Left lobe of liver (tissue), 2 donors: ENCODE data around the gene GNAI3. TPM values are rescaled to one million over a fixed set of nuclear protein-coding genes. Genes with fewer than 3 reads are reported as not detected.

Source experiments
- ATAC-seq: fragments of 200-7000 bp; cut with Tn5 transposase; one replicate; pipeline ENCODE4 v1.9.1; 2020; ENCODE audit warnings: mild to moderate bottlenecking, moderate library complexity
- DNase-seq: peaks from one replicate; pipeline ENCODE4 v3.0.0-alpha.2; 2020; ENCODE audit warnings: low spot score
- total RNA-seq: library from RNA; stranded (reverse); gene quantifications from one replicate; pipeline ENCODE4 v1.2.1, GENCODE V29; 2021
- donor health status: DM: no; HTN: no; CAD: no; lungs with moderate emphysema.
- donor health status: DM: no; HTN: yes; CAD: no.

Gene GNAI3
- total RNA-seq = 2.5 TPM

- peak; percentile 97 for DNase-seq
- ATAC-seq = peak; percentile 93
These were observed at the start of gene GNAI3 for GRCh38 chr1:109548321-109549267. GNAI3 (plus strand) TSS chr1:109548615; CDS start chr1:109548721, 106 bp downstream.

- DNase-seq (no peak), ATAC-seq (no peak)
These were observed 49.3 kb upstream of the GNAI3 start for GRCh38 chr1:109499081-109499480.

GRCh38 chr1:109499661-109500536 is 48.5 kb upstream of the GNAI3 start:
- ATAC-seq = peak; percentile 74

DNA sequence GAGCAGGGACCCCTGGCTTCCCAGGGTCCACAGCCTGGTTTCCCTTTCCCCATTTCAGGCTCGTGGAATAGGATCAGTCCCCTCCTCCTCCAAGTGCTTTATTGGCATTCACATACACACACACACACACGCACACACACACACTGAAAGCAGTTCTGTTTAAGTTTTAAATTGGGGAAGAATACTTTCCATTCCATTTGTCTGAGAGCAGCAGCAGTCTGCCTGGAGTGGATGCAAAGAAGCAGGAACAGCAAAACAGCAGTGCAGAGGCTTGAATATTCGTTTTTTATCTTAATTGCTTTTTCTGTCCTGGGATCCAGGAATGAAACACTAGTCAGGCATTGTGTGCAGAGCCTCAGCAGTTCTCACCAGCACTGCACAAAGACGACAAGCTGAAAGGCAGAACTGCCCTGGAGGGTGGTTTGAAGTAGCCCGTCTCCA is 47.5 kb upstream of the GNAI3 start:
- no peak for ATAC-seq
- no peak for DNase-seq

More at GRCh38 chr1:109499661-109500536, 48.5 kb upstream of the GNAI3 start:
- DNase-seq = no peak

DNA sequence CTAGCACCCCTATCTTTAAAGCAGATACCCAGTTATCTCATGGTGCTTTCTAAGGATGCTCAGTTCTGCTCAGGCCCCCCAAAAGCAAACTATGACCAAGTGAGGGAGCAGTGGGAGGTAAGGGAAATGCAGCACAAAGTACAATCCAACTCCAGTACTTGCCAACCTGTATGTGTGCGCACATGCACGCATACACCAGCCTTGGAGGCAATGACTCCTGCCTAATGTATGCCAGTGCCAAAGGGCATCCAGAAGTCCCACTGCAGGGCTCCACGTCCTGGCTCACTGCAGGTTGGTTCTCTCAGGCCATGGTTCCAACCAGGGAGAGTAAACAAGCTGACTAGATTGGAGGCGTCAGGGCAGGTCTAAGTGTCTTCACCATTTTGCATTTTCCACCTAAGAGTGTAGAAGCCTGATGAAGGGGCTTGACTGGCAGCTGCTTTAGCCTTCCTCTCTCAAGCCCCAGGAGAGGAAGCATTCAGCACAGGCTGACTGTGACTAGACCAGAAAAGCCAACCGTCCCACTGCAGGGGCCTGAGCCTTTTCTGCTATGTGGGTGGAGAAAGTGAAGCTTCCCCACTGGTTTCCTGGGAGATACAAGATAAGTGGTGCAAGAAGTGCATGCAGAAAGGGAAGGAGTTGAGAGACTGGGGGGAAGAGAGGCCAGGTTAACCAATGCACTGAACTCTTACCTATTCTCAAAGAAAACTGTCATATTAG is 46.6 kb upstream of the GNAI3 start:
- ATAC-seq (no peak), DNase-seq (no peak)

- no peak for DNase-seq
- ATAC-seq = no peak
These were observed 46.0 kb upstream of the GNAI3 start for GRCh38 chr1:109502364-109502851.

GRCh38 chr1:109503935-109504334 is 44.5 kb upstream of the GNAI3 start:
- no peak for DNase-seq
- no peak for ATAC-seq

DNA sequence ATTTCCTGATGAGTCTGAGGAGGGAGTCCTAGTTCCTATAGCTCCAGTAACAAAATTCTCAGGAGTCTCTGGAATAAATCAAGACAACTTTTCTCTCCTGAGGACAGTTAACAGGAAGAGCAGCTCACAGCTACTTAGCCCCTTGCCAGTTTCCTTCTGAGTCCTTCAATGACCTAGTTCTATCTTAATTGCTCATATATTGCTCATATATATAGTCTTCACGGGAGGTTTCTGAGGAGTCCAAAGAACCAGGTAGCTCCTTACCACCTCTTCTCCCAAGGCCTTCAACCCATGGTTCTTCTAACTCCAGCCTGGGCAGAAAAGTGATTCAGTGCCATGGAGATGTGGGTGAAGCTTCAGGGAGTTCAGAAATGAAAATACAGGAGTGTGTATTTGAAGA is 43.4 kb upstream of the GNAI3 start:
- no peak for DNase-seq
- ATAC-seq = no peak

DNA sequence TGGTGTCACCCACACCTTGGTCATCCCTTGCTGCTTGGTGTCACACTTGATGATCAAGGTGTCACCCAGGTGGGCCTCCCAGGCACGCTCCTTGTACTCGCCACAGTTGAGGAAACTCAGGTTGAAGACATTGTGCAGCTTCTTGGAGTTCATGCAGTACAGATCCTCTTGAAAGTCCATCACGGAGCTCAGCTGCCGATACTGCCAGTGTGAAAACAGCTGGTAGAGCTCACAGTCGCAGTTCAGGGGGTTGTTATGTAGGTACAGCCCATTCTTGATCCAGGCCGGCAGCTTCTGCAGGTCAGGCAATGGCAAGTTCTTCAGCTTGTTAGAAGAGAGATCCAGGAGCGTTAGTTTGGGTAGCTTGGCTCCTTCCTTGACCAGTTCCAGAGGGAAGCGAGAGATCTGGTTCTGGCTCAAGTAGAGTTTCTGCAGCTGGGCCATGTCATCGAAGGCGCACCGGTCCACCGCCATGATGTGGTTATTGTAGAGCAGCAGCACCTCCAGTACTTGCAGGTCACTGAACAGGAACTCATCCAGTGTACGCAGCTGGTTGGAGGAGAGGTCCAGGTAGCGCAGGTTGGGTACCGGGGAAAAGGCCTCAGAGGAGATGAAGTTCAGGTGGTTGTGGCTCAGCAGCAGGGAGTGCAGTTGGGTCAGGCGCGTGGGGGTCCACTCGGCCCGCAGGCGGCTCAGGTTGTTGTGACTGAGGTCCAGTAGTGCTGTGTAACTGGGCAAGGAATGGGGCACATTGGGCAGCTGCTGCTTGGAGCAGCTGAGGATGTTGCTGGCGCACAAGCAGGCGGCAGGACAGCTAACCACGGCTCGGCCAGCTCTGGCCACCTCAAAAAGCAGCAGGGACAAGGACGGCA is 40.2 kb upstream of the GNAI3 start:
- no peak for ATAC-seq
- no peak for DNase-seq

GRCh38 chr1:109508873-109509175 is 39.6 kb upstream of the GNAI3 start:
- ATAC-seq (no peak), DNase-seq (no peak)

- DNase-seq (peak; percentile 71), ATAC-seq (peak; percentile 95)
These were observed 39.0 kb upstream of the GNAI3 start, which contains the start of gene AMIGO1 for GRCh38 chr1:109509176-109510134. AMIGO1 (minus strand) TSS chr1:109509727; CDS start chr1:109508912, 815 bp downstream.

DNA sequence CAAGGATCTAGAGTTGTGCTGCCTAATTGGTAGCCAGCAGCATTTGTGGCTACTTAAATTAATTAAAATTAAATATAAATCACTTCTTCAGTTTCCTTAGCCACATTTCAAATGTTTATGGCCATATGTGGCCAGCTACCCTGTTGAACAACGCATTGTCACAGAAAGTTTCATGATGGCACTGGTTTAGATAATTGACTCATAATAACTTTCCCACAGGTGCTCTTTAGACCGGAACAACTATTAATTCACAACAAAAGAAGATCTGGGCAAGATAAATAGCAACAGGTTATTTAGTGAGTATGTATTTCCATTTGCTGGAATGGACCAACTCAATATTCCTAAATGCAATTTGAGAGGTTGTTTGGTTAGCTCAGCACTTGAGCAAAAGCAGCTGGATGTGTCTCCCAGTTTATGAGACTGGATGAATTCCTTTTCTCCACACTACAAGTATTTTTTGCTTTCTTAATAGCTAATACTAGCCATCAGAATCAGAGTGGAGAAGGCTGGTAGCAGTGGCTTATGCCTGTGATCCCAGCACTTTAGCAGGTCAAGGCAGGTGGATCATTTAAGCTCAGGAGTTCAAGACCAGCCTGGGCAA is 35.2 kb upstream of the GNAI3 start:
- ATAC-seq (no peak), DNase-seq (no peak)

DNA sequence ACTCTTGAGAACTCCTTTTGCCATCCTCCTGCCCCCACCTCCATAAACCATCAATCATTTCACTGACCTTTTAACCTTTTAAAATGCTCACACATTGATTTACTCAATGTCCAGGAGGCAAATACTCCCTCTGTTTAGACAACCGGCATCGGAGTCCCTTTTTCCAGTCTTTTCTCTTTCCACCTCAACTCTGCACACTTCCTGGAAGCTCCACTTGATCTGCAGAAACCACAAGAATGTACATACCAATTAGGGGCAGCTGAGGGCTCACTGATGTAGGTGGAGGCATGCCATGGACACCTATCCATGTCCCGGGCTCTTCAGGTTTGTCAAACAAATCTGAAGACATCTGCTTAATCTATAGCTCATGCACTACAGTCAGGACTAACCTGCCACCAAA is 33.6 kb upstream of the GNAI3 start:
- ATAC-seq (no peak), DNase-seq (no peak)

DNA sequence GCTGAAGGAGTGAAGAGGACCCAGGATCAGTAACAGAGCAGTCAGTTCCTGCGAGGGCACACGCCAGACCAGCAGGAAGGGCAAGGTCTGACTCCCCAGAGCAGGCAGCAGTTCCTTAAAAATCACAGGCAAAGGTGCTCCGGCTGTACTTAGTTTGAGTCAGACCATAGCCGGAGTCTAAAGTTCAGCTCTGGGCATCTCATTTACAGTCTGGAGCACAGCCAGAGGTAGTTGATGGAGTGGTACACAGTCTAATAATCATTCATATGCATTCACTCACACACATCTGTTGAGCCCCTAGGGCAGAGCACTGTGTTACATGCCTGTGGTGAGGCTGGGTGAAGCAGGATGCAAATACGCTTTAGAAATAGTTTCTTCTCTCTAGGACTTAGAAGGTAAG is 31.5 kb upstream of the GNAI3 start:
- no peak for ATAC-seq
- no peak for DNase-seq

GRCh38 chr1:109517337-109517736 is 31.1 kb upstream of the GNAI3 start:
- ATAC-seq (no peak), DNase-seq (no peak)

GRCh38 chr1:109521002-109521951 is 27.1 kb upstream of the GNAI3 start:
- DNase-seq = no peak
- ATAC-seq = no peak

DNA sequence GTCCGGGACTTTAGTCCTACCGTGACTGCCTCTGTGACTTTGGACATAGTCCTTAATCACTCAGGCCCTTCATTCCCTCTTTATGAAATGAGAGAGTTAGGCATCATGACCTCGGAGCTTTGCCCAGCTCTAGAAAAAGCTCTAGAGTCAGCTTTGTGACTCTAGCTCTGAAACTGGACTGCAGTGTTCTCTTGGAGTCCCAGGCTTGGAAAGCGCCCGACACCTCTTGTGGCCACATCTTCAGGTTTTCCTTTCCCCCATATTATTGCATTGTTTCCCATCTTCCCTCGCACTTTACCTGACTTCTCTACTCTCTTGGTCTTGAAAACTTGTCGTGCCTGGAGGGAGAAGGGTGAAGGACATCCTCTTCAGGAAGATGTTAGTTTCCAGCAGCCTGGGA is 26.4 kb upstream of the GNAI3 start:
- DNase-seq (no peak), ATAC-seq (no peak)
